ENCODE results near the gene NUP160. TPM values are rescaled to one million over a fixed set of nuclear protein-coding genes. Genes with fewer than 3 reads are reported as not detected.

NUP160 gene
- total and polyA plus RNA-seq, 2 of the 4 experiments (the other 2 are of a cell fraction) = 12.5 to 35.0 TPM

GRCh38 chr11:47857485-47857884, 9.3 kb upstream of the NUP160 start:
- ATAC-seq (ENCODE audit: low read depth) (no peak), DNase-seq (no peak)
- TF ChIP-seq ELK1 (IDR thresholded peaks at IDR 0.05; ENCODE audit: borderline replicate concordance, low read depth, low read length) (no peak), SMC3 (IDR thresholded peaks at IDR 0.05; ENCODE audit: low read depth, low read length) (no peak), MAZ (IDR thresholded peaks at IDR 0.05; ENCODE audit: borderline replicate concordance, low read depth, low read length) (no peak), MXI1 (IDR thresholded peaks at IDR 0.05; ENCODE audit: borderline replicate concordance, low read depth, low read length) (no peak), USF2 (IDR thresholded peaks at IDR 0.05; ENCODE audit: low read depth, low read length) (no peak), NFE2L2 (IDR thresholded peaks at IDR 0.05; ENCODE audit: low read depth, low read length) (no peak), CHD1 (IDR thresholded peaks at IDR 0.05; ENCODE audit: low read depth, low read length) (no peak), BHLHE40 (IDR thresholded peaks at IDR 0.05; ENCODE audit: low read depth, low read length) (no peak), FOS (IDR thresholded peaks at IDR 0.05; ENCODE audit: low read depth, low read length) (no peak), MAFK (IDR thresholded peaks at IDR 0.05; ENCODE audit: low read depth, low read length) (no peak), RAD21 (IDR thresholded peaks at IDR 0.05; ENCODE audit: low read length) (no peak), RCOR1 (IDR thresholded peaks at IDR 0.05; ENCODE audit: insufficient replicate concordance, low read length) (no peak), CTCF (conservative IDR thresholded peaks at IDR 0.05; ENCODE audit: low read depth, low read length) (no peak), RFX5 (IDR thresholded peaks at IDR 0.05; ENCODE audit: low read depth, low read length) (no peak), CEBPB (IDR thresholded peaks at IDR 0.05; ENCODE audit: low read depth, low read length) (no peak), POLR2A (IDR thresholded peaks at IDR 0.05; ENCODE audit: low read depth, low read length) (no peak)
- H4K8ac ChIP-seq (ENCODE audit: low read depth in 2 of 2, low read length in 2 of 2) = no peak overlapping the region
- CTCF ChIA-PET = no interaction called here
- no peak overlapping the region for H2AK9ac ChIP-seq (replicated peaks; ENCODE audit: low read depth, low read length, poor library complexity)
- H3K27ac ChIP-seq (ENCODE audit: insufficient read depth, low read length) = no peak overlapping the region
- no peak overlapping the region for H3K56ac ChIP-seq (ENCODE audit: extremely low read depth, insufficient read depth, low read length)
- dilution Hi-C loops (cut with HindIII; ENCODE audit: low sequenced_read_pairs, unreplicated experiment) (no loop called here), in situ Hi-C loops (cut with MboI; ENCODE audit: low sequenced_read_pairs) (loop anchor here (10.0 kb wide), 1 partner anchor 247 kb away; no protein-coding TSS in a partner anchor), intact Hi-C loops (cut with micrococcal nuclease) (no loop called here)
- WGBS, 2 experiments (ENCODE audit: extremely low coverage in 2 of 2, insufficient read length in 1 of 2) = no CpG with 5 or more reads among the region's 2 CpGs
- H3K36me3 ChIP-seq (ENCODE audit: control insufficient read depth, insufficient read depth, low read length) = no peaks in the 10 kb centered on the region
- H3K79me1 ChIP-seq (ENCODE audit: low read depth in 1 of 2, low read length in 2 of 2) = no peaks in the 10 kb centered on the region
- no peak overlapping the region for H4K5ac ChIP-seq (ENCODE audit: low read depth, low read length)
- H3K14ac ChIP-seq (replicated peaks; ENCODE audit: low read depth, low read length) = no peak overlapping the region
- H3K18ac ChIP-seq (ENCODE audit: low read depth, low read length) = no peak overlapping the region
- H4K20me1 ChIP-seq (ENCODE audit: insufficient read depth, low read length) = no peaks in the 10 kb centered on the region
- no peak overlapping the region for H3K4me2 ChIP-seq (ENCODE audit: low read depth, low read length)
- POLR2A ChIA-PET (ENCODE audit: unreplicated experiment) = no interaction called here
- H4K91ac ChIP-seq (ENCODE audit: insufficient read depth, low read depth, low read length) = no peak overlapping the region
- peaks cover 3% of the 10 kb centered on the region; the same call in 1 of the 2 replicates for H3K9me1 ChIP-seq (ENCODE audit: insufficient read depth, low read length)
- H3K9me3 ChIP-seq (ENCODE audit: control insufficient read depth, insufficient read depth, low read length) = no peaks in the 10 kb centered on the region
- H3K4ac ChIP-seq (ENCODE audit: low read depth, low read length) = no peak overlapping the region
- BruUV-seq (replicated peaks) = no TSS peak
- H2AFZ ChIP-seq (replicated peaks; ENCODE audit: low read length, poor library complexity) = no peak overlapping the region
- H3K23ac ChIP-seq (ENCODE audit: low read depth, low read length) = no peak overlapping the region
- no peak overlapping the region for H2BK5ac ChIP-seq (ENCODE audit: low read depth, low read length, poor library complexity, severe bottlenecking)
- H3K27me3 ChIP-seq (ENCODE audit: control insufficient read depth, insufficient read depth, low read length) = no peaks in the 10 kb centered on the region
- no peak overlapping the region for H2AK5ac ChIP-seq (ENCODE audit: low read depth, low read length)
- H3K4me3 ChIP-seq (ENCODE audit: insufficient read depth, low read depth, low read length) = no peak overlapping the region
- no peaks in the 10 kb centered on the region; the same call in 1 of the 2 replicates for H3K4me1 ChIP-seq (ENCODE audit: control insufficient read depth, insufficient read depth, low read length)
- no peak overlapping the region for H2BK20ac ChIP-seq (ENCODE audit: low read depth, low read length)
- H2BK120ac ChIP-seq (ENCODE audit: low read depth, low read length) = no peak overlapping the region
- no peak overlapping the region for H2BK15ac ChIP-seq (ENCODE audit: low read depth, low read length)
- no peak overlapping the region for H3K9ac ChIP-seq (ENCODE audit: low read depth, low read length)
